ENCODE data around the gene KIF13A.
"Not testable (repeated sequence)": the region's sequence is repeated elsewhere in the genome, so short reads cannot be mapped to it uniquely, and the experiment has no call there.

The KIF13A gene

DNA sequence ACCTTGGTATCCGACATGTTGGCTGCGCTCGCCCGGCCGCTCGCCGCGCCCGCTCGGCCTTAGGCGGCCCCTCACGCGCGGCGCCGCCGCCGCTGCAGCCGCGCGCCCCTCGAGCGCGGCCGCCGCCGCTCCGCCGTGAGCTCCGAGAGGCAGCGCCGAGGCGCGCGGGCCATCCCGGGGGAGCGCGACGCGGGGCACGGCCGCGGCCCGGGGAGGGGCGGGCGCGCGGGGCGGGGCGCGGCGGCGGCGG, at the start of gene KIF13A:
KIF13A (minus strand) TSS at position 189 of the 250 bp plus-strand sequence; CDS start at position 17, 172 bp downstream.
- DNase-seq (ENCODE audit: low spot score) = no peak

- no peak for DNase-seq (ENCODE audit: low spot score)
These were observed 49.3 kb upstream of the KIF13A start for GRCh38 chr6:18036781-18037180.

- no peak for DNase-seq (ENCODE audit: low spot score)
These were observed 48.0 kb upstream of the KIF13A start for GRCh38 chr6:18035330-18035854.

DNA sequence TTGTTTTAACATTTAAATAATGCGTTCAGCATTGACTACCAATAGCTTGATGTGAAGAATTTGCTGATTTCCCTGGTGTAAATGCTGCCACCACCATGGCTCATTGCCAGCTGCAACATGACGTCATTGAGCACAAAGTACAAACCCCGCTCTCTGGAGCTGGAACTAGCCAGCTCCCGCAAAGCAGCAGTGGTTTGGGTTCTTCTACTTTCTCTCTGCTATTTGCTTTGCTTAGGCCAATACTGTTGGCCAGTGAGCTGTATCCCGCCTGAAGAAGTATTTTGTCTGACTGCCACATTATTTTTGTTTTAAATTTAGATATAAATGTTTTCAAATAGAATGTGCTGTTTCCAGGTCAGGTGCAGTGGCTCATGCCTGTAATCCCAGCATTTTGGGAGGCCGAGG, 47.4 kb upstream of the KIF13A start:
- no peak for DNase-seq (ENCODE audit: low spot score)

DNA sequence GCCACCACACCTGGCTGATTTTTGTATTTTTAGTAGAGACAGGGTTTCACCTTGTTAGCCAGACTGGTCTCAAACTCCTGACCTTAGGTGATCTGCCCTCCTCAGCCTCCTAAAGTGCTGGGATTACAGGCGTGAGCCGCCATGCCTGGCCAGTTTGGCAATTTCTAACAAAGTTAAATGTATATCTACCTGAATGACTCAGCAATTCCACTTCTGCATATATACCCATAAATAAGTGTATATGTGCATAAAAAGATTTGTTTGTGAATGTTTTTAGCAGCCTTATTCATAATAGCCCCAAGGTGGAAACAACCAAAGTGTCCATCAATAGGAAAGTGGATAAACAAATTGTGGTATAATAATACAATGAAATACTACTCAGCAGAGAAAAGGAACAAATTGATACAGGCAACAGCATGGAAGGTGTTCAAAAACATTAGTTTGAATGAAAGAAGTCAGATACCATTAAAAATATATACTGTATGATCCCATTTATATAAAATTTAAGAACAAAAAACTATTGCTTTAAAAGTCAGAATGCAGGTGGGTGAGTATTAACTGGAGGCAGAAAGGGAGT, 44.3 kb upstream of the KIF13A start:
- DNase-seq (ENCODE audit: low spot score) = no peak

DNA sequence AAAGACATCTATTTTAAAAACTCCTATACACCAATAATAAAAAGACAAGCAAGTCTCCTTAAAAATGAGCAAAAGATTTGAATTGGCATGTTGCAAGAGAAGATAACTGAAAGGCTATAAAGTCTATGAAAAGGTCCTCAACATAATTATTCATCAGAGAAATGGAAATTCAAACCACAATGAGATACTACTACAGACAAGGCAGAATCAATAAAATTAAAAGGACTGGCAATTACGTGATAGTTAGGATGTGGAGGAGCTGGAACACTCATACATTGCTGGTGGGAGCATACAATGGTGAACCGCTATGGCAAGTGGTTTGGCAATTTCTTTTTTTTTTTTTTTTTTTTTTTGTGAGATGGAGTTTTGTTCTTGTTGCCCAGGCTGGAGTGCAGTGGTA, 43.8 kb upstream of the KIF13A start:
- no peak for DNase-seq (ENCODE audit: low spot score)

DNA sequence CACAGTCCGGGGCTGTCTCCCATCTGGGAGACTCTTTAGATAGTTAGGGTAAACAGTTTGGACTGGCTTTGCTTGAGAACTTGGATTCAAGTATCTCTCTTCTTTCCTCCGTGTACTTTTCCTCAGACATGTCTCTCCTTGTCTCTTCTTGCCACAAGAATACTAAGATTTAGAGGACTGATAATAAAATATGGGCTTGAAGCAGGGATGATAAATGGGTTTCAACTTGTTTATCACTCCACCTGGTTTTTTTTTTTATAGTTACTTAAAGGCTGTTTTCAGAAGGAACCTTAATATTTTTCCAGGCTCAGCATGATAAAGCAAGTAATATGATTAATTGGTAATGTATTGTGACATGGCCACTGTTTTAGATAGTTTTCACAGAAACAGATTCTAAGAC, 40.9 kb upstream of the KIF13A start:
- DNase-seq (ENCODE audit: low spot score) = no peak

GRCh38 chr6:18025596-18025995, 38.2 kb upstream of the KIF13A start:
- no peak for DNase-seq (ENCODE audit: low spot score)

- DNase-seq (ENCODE audit: low spot score) = no peak
These were observed 37.4 kb upstream of the KIF13A start for GRCh38 chr6:18024876-18025275.

DNA sequence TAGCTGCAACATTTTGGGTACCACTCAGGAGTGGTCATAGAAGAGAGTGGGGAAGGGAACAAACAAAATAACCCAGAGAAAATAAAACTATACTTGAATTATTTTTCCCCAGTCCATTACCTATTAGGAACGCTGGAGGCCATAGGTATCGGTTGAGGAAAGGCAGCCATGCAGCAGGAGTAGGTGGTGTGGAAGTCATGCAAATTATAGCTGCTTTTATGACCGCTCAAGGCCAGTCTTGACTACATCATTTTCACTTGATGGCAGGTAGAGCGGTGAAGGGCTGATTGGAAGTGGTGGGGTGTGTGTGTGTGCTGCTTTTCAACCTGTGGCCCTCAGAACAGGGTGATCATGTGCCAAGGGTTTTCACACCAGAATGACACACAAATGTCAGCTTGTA, 36.5 kb upstream of the KIF13A start:
- DNase-seq (ENCODE audit: low spot score) = no peak

DNA sequence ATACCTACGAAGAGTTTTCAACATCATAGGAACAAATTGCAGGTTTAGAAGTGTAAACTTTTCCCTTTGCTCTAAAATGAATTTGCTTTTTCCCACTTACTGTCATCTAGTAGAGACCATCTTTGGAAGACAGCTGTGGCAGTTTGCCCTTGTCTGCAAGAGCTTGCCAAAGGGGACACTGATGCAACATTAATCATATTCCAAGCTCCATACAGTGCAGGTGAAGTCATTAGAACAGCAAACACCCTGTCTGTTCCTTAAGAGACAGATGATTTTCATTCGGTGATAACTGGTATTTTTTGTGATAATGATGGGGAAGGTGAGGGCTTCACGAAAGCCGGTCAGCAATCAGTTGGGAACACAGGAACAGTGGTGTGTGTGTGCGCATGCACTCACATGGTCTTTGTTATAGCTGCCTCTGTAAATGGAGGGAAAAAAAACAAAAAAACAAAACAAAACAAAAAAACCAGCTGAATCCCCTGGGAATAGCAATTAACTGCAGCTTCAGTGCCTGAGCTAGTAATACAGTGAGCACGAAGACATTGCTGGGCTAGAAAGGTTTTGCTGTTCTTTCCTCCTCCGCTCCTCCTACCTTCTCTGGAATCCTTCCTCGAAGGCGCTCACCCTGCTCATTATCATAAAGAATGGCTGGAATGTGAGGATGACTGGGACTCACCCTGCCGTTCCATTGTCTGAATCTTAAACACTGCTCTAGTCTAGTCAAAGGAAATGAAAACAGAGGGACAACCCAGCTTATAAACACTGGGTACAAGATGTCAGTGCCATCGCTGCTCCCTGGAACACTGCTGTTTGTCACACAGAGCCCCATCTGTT, 35.2 kb upstream of the KIF13A start:
- peak; percentile 84 for DNase-seq (ENCODE audit: low spot score)

GRCh38 chr6:18021166-18021850, 33.9 kb upstream of the KIF13A start:
- no peak for DNase-seq (ENCODE audit: low spot score)

- not testable (repeated sequence) for DNase-seq (ENCODE audit: low spot score)
These were observed 33.1 kb upstream of the KIF13A start for GRCh38 chr6:18020545-18020944.

GRCh38 chr6:18019539-18020534, 32.4 kb upstream of the KIF13A start:
- DNase-seq (ENCODE audit: low spot score) = no peak

DNA sequence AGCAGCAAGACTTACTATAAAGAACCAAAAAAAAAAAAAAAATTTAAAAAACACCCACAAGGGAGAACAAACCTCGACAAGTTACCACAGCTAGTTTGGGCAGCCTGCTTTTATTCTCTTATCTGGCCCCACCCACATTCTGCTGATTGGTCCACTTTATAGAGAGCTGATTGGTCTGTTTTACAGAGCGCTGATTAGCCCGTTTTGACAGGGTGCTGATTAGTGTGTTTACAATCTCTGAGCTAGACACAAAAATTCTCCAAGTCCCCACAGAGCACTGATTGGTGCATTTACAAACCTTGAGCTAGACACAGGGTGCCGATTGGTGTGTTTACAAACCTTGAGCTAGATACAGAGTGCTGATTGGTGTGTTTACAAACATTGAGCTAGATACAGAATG, 31.7 kb upstream of the KIF13A start:
- not testable (repeated sequence) for DNase-seq (ENCODE audit: low spot score)

GRCh38 chr6:18016698-18017097, 29.3 kb upstream of the KIF13A start:
- DNase-seq (ENCODE audit: low spot score) = no peak

DNA sequence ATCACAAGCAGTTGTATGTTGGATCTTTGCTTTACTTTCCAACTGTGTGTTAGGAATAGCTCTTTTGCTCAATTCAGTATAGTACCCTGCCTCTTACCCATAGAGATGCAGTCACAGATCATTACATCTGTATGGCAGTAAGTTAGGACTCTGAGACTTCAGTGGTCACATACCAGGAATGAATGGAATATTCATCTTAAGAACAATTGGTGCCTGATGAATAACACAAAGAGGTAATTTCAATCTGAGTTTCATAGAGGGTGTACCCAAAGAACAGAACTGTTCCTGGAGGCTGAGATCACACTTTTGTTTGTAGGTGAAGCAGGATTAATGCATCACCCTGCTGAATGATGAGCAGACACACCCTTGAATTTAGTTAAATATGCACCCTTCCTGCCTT, 28.7 kb upstream of the KIF13A start:
- DNase-seq (ENCODE audit: low spot score) = no peak

DNA sequence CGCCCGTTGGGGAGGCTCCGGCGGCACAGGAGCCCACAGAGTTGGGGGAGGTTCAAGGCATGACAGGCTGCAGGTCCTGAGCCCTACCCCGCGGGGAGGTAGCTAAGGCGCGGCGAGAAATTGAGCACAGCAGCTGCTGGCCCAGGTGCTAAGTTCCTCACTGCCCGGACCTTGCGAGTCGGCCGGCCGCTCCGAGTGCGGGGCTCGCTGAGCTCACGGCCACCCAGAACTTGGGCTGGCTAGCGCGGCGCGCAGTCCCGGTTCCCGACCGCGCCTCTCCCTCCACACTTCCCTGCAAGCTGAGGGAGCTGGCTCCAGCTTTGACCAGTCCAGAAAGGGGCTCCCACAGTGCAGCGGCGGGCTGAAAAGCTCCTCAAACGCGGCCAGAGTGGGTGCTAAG, 23.9 kb upstream of the KIF13A start:
- DNase-seq (ENCODE audit: low spot score) = no peak

GRCh38 chr6:18010540-18010939, 23.1 kb upstream of the KIF13A start:
- DNase-seq (ENCODE audit: low spot score) = not testable (repeated sequence)

DNA sequence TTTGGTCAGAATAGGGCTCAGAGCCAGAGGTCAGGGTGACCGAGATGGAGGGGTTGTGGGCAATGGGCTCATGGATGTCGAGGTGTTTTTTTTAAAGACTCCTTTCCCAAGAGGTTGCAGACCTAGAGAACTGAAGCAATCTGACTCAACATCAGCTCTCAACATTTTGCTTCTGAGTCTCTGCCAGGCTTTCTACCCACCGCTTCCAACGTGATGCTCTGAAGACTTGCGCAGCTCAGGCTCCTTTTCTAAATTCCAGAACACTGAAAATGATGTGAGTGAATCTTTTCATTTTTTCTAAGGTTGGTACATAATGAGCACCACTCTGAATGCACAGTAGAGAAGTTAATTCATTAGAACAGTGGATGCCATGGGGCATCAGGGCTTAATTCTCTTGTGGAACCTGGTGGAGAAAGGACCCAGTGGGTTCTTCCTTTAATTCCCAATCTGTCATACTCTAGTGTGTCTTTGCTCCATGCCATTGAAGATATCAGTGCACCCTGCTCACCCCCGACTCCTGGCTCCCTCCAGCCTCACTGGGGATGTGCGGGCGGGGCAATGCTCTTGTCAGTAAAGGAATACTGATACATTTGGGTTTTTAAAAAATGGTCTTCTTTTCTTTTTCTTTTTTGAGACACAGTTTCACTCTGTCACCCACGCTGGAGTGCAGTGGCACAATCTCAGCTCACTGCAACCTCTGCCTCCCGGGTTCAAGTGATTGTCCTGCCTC, 17.0 kb upstream of the KIF13A start:
- DNase-seq (ENCODE audit: low spot score) = no peak

DNA sequence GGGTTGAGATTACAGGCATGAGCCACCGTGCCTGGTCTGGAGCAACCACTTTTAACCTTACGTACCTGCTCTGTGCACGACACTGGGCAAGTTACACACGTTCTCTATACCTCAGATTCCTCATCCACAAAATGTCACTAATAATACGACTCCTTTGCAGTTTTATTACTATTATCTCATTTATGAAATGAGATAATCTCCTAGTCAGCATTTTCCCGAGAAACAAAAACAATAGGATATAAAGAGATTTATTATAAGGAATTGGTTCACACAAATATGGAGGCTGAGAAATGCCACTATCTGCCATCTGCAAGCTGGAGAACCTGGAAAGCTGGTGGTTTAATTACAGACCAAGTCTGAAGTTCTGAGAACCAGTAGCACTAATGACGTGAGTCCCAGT, 12.0 kb upstream of the KIF13A start:
- DNase-seq (ENCODE audit: low spot score) = no peak

Data from AG08395 (cell line).